OCI-LY7 (cell line): ENCODE results near the gene CHRNG. TPM values are rescaled to one million over a fixed set of nuclear protein-coding genes. Genes with fewer than 3 reads are reported as not detected.

Experiments
- BruUV-seq: library from RNA; stranded (reverse); fragments of 400-500 nt; replicated peaks from 2 replicates; lab custom pipeline; 2021; lab: Mats Ljungman, UMichigan
- CTCF ChIA-PET: fragments of 300-600 bp; sonication (Branson Sonifier 250); formaldehyde crosslinking; loops from one replicate; lab custom pipeline; 2022; ENCODE audit warnings: antibody characterized with exemption; ENCODE audit not compliant: unreplicated experiment; lab: Charles Lee
- POLR2A ChIA-PET: fragments of 300-600 bp; sonication (Branson Sonifier 250); formaldehyde crosslinking; loops from one replicate; lab custom pipeline; 2022; ENCODE audit warnings: antibody characterized with exemption; lab: Charles Lee
- DNase-seq: peaks from one replicate; pipeline ENCODE4 v3.0.0-alpha.2; 2015; ENCODE audit warnings: low spot score
- H2AFZ ChIP-seq: fragments of 200-600 bp; sonication (generic), shearing (Covaris generic); 2 replicates; pipeline ENCODE4 v1.6.1; 2014; ENCODE audit warnings: mild to moderate bottlenecking, antibody characterized with exemption, low read length, moderate library complexity
- H3K27ac ChIP-seq: fragments of 200-600 bp; sonication (generic); 2 replicates; pipeline ENCODE4 v1.5.1; 2014; ENCODE audit warnings: mixed run types, low read depth, mild to moderate bottlenecking, moderate library complexity, low read length, inconsistent platforms; ENCODE audit not compliant: poor library complexity, severe bottlenecking
- H3K36me3 ChIP-seq: fragments of 200-600 bp; sonication (generic); 2 replicates; pipeline ENCODE4 v1.6.1; 2014; ENCODE audit warnings: mild to moderate bottlenecking, antibody characterized with exemption, low read length, moderate library complexity, mixed read lengths; ENCODE audit not compliant: insufficient read depth
- H3K4me1 ChIP-seq: fragments of 200-600 bp; sonication (generic); 2 replicates; pipeline ENCODE4 v1.5.1; 2014; ENCODE audit warnings: mild to moderate bottlenecking, low read length; ENCODE audit not compliant: insufficient read depth, poor library complexity, severe bottlenecking
- H3K4me2 ChIP-seq: fragments of 200-600 bp; sonication (generic); 2 replicates; pipeline ENCODE4 v1.6.1; 2014; ENCODE audit warnings: mild to moderate bottlenecking, low read length
- H3K4me3 ChIP-seq: fragments of 200-600 bp; sonication (generic); 2 replicates; pipeline ENCODE4 v1.5.1; 2014; ENCODE audit warnings: mild to moderate bottlenecking, low read depth, low read length; ENCODE audit not compliant: poor library complexity, severe bottlenecking
- H3K79me2 ChIP-seq: fragments of 200-600 bp; sonication (generic); 2 replicates; pipeline ENCODE4 v1.6.1; 2016; ENCODE audit warnings: low read depth, mild to moderate bottlenecking, low read length, moderate library complexity, mixed read lengths; ENCODE audit not compliant: insufficient read depth
- H3K9me2 ChIP-seq: fragments of 200-600 bp; sonication (generic); 2 replicates; pipeline ENCODE4 v1.6.1; 2016; ENCODE audit warnings: mild to moderate bottlenecking, low read length, mixed read lengths; ENCODE audit not compliant: insufficient read depth
- H3K9me3 ChIP-seq: fragments of 200-600 bp; sonication (generic); 2 replicates; pipeline ENCODE4 v1.6.1; 2014; ENCODE audit warnings: mild to moderate bottlenecking, mixed run types, low read length, mixed read lengths
- H4K20me1 ChIP-seq: fragments of 200-600 bp; sonication (generic); 2 replicates; pipeline ENCODE4 v1.6.1; 2014; ENCODE audit warnings: mild to moderate bottlenecking, antibody characterized with exemption, low read length, moderate library complexity, mixed read lengths; ENCODE audit not compliant: insufficient read depth
- EZH2phosphoT487 ChIP-seq: fragments of 200-600 bp; sonication (generic); IDR thresholded peaks from 2 replicates; pipeline ENCODE4 v1.6.1; 2018; ENCODE audit warnings: low read depth, borderline replicate concordance, mild to moderate bottlenecking, mixed run types, antibody characterized with exemption, low read length, moderate library complexity, mixed read lengths
- intact Hi-C: fragments of 100-400 bp; cut with micrococcal nuclease; formaldehyde crosslinking; loops from one replicate; pipeline ENCODE4 v1.10.0; 2022; ENCODE audit not compliant: unreplicated experiment
- total RNA-seq, 2 experiments: library from RNA; depleted of rRNA in 1 of 2; stranded (reverse); fragments of >200 nt in 1 of 2; shearing (Covaris generic) in 1 of 2; gene quantifications; 2 replicates each; pipeline ENCODE4 v1.2.3, GENCODE V29; 2014 to 2022
- TF ChIP-seq, protein P1 (sequence below): fragments of 200-600 bp; sonication (generic); conservative IDR thresholded peaks from 2 replicates; pipeline ENCODE4 v1.5.1; 2014; ENCODE audit warnings: mild to moderate bottlenecking, antibody characterized with exemption, low read length, moderate library complexity, mixed read lengths

The CHRNG gene
- total RNA-seq, 2 experiments from 2014 or later: not detected

DNA sequence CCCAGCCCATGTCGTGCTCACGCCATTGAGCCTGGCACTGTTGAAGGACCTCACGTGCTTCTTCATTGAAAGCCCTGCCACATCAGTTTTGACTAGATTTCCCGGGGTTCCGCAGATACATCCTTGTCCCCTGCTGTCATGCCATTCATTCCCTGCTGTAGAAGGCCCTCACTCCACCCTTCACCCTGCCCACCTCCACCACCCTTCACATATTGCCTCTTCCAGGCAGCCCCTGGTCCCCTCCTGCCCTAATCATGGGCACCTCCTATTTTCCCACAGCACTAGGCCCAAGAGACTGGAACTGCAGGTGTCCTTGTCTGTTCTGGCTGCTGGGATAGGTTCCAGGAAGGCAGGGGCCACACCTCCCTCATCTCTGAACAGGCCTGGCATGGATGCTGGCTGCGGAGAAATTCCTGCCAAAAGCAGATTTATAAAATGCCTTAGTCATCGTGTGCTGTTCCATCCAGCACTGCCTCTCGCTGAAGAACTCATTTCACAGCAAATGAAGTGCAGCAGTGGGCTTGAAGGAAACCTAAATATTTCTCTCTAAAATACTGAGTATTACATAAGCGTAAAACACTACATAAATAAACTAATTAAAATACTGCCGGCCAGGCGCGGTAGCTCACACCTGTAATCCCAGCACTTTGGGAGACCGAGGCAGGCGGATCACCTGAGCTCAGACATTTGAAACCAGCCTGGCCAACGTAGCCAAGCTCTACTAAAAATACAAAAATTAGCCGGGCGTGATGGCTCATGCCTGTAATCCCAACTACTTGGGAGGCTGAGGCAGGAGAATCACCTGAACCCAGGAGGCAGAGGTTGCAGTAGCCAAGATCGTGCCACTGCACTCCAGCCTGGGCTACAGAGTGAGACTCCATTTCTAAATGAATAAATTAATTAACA, 49.4 kb downstream of the CHRNG start:
- no peak for DNase-seq
- intact Hi-C loops: no loop called here
- no peaks in the 10 kb centered on the region for H3K4me1 ChIP-seq
- no TSS peak for BruUV-seq
- H3K4me2 ChIP-seq: no peak overlapping the region
- H3K79me2 ChIP-seq: no peaks in the 10 kb centered on the region
- CTCF ChIA-PET: no interaction called here
- no peaks in the 10 kb centered on the region for H3K36me3 ChIP-seq
- TF ChIP-seq EZH2phosphoT487: no peak
- TF ChIP-seq, protein P1, sequence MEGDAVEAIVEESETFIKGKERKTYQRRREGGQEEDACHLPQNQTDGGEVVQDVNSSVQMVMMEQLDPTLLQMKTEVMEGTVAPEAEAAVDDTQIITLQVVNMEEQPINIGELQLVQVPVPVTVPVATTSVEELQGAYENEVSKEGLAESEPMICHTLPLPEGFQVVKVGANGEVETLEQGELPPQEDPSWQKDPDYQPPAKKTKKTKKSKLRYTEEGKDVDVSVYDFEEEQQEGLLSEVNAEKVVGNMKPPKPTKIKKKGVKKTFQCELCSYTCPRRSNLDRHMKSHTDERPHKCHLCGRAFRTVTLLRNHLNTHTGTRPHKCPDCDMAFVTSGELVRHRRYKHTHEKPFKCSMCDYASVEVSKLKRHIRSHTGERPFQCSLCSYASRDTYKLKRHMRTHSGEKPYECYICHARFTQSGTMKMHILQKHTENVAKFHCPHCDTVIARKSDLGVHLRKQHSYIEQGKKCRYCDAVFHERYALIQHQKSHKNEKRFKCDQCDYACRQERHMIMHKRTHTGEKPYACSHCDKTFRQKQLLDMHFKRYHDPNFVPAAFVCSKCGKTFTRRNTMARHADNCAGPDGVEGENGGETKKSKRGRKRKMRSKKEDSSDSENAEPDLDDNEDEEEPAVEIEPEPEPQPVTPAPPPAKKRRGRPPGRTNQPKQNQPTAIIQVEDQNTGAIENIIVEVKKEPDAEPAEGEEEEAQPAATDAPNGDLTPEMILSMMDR: no peak
- H3K4me3 ChIP-seq: no peak overlapping the region
- no peak overlapping the region for H3K27ac ChIP-seq
- POLR2A ChIA-PET: interaction anchor here (0.7 kb wide), 1 partner anchor 9 kb away, joined by 3 read pairs; no protein-coding TSS in a partner anchor
- no peaks in the 10 kb centered on the region for H3K9me3 ChIP-seq
- no peak overlapping the region for H2AFZ ChIP-seq
- no peaks in the 10 kb centered on the region for H3K9me2 ChIP-seq
- no peaks in the 10 kb centered on the region for H4K20me1 ChIP-seq

DNA sequence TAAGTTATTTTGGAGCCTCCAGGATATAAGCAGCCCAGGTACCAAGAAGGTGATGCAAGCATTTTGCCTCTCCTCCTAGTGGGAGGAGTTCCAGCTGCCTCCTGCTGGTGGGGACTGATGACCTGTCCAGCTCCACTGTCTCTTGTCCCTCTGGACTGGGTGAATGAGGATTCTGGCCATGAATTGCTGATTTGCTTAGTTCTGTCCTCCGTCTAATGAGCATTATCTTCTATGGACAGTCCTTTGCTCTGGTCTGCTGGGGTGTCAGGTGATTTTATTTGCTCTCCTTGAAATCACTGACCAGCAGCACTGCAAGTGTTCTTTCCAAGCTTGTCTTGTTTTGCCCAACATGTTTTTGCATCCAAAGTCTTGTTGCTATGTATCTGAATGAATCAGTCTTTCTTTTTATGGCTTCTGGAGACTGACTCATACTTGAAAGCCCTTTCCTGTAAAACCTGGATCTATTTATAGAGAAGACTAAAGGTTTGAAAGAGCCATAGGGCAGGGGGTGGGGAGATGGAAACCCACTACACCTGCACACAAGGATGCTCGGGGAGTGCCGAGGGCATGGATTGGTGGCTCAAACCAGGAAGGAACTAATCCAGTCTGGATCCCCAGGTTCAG, 53.4 kb downstream of the CHRNG start:
- Histone ChIP-seq H2AFZ (no peak overlapping the region), H3K4me2 (no peak overlapping the region), H3K4me3 (no peak overlapping the region), H3K4me1 (no peaks in the 10 kb centered on the region), H3K9me2 (no peaks in the 10 kb centered on the region), H3K27ac (no peak overlapping the region), H4K20me1 (no peaks in the 10 kb centered on the region), H3K36me3 (no peaks in the 10 kb centered on the region), H3K79me2 (no peaks in the 10 kb centered on the region), H3K9me3 (no peaks in the 10 kb centered on the region)
- intact Hi-C loops: no loop called here
- BruUV-seq: no TSS peak
- ChIA-PET CTCF (no interaction called here), POLR2A (interaction anchor here (0.6 kb wide), 1 partner anchor 650 kb away, joined by 3 read pairs; no protein-coding TSS in a partner anchor)
- no peak for DNase-seq
- TF ChIP-seq, protein P1: no peak
- no peak for TF ChIP-seq EZH2phosphoT487

DNA sequence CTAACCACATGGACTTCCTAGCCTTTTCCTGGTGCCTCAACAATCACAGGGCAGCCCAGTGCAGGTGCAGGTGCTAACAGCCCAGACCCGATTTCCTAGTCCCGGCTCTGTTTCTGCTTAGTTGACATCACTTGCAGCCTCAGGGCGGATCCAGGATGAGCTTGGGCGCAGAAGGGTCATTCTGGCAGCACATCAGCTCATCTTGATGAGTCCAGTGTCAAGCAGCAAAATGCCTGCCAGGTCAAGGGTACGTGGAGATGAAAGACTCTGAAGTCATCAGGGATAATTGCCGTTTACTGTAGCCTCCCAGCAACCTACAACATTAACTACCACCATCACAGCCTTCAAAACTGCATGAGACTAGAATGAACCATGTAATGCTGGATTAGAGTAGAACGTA, 54.5 kb downstream of the CHRNG start:
- CTCF ChIA-PET: no interaction called here

More for the DNA sequence above, 54.5 kb downstream of the CHRNG start:
- H4K20me1 ChIP-seq: no peaks in the 10 kb centered on the region
- intact Hi-C loops: no loop called here
- H3K27ac ChIP-seq: no peak overlapping the region
- no peaks in the 10 kb centered on the region for H3K4me1 ChIP-seq
- H2AFZ ChIP-seq: no peak overlapping the region
- H3K36me3 ChIP-seq: no peaks in the 10 kb centered on the region
- no TSS peak for BruUV-seq
- H3K4me3 ChIP-seq: no peak overlapping the region
- H3K79me2 ChIP-seq: no peaks in the 10 kb centered on the region
- H3K9me2 ChIP-seq: no peaks in the 10 kb centered on the region
- POLR2A ChIA-PET: no interaction called here
- no peak for TF ChIP-seq EZH2phosphoT487
- TF ChIP-seq, protein P1: no peak
- no peak overlapping the region for H3K4me2 ChIP-seq
- no peak for DNase-seq
- H3K9me3 ChIP-seq: no peaks in the 10 kb centered on the region
